CD4-positive, alpha-beta T cell (primary cell): Measurements from ENCODE around the gene OLA1. TPM values are rescaled to one million over a fixed set of nuclear protein-coding genes. Genes with fewer than 3 reads are reported as not detected.

ENCODE experiments used
- ATAC-seq: fragments of 200-7000 bp; cut with Tn5 transposase; one replicate; pipeline ENCODE4 v1.10.0; 2022; ENCODE audit warnings: mild to moderate bottlenecking; ENCODE audit not compliant: poor library complexity
- CTCF ChIA-PET: fragments of 350-600 bp; sonication (Branson Sonifier 250); formaldehyde crosslinking; loops from one replicate; lab custom pipeline; 2021; ENCODE audit warnings: antibody characterized with exemption, inconsistent platforms; lab: Charles Lee
- POLR2A ChIA-PET: fragments of 350-600 bp; sonication (Branson Sonifier 250); formaldehyde crosslinking; loops from one replicate; lab custom pipeline; 2021; ENCODE audit warnings: antibody characterized with exemption, inconsistent platforms; lab: Charles Lee
- DNase-seq, 14 experiments: peaks; one replicate each; pipeline ENCODE4 v3.0.0-alpha.2; 2013 to 2020; ENCODE audit warnings: mixed read lengths in 2 of 14
- H3K27ac ChIP-seq, 2 donors: one replicate each; pipeline versions ENCODE4 v1.5.1 to v1.7.0; 2013; ENCODE audit warnings: low read length in 2 of 2, low read depth in 1 of 2, mild to moderate bottlenecking in 1 of 2
- H3K27me3 ChIP-seq, 2 experiments: 1 replicate in 1 of 2; 2 replicates in 1 of 2; pipeline versions ENCODE4 v1.6.1 to v1.7.0; 2013; ENCODE audit warnings: low read length in 2 of 2, control low read depth in 1 of 2, mild to moderate bottlenecking in 1 of 2, moderate library complexity in 1 of 2; ENCODE audit not compliant: insufficient read depth in 2 of 2, control insufficient read depth in 1 of 2
- H3K36me3 ChIP-seq: one replicate; pipeline ENCODE4 v1.6.1; 2013; ENCODE audit warnings: low read length, control low read depth; ENCODE audit not compliant: insufficient read depth
- H3K4me1 ChIP-seq: one replicate; pipeline ENCODE4 v1.6.1; 2013; ENCODE audit warnings: low read length, control low read depth; ENCODE audit not compliant: insufficient read depth
- H3K4me3 ChIP-seq: one replicate; pipeline ENCODE4 v1.5.1; 2013; ENCODE audit warnings: mild to moderate bottlenecking, low read length, moderate library complexity
- H3K9me3 ChIP-seq, 2 experiments: 1 replicate in 1 of 2; 2 replicates in 1 of 2; pipeline versions ENCODE4 v1.6.1 to v1.7.0; 2013; ENCODE audit warnings: low read length in 2 of 2, mild to moderate bottlenecking in 2 of 2, control low read depth in 1 of 2, moderate library complexity in 1 of 2; ENCODE audit not compliant: control insufficient read depth in 1 of 2, insufficient read depth in 1 of 2
- H3K27ac Mint-ChIP-seq: one replicate; pipeline ENCODE4 v1.8.0; 2020; ENCODE audit warnings: mixed read lengths
- H3K27me3 Mint-ChIP-seq: one replicate; pipeline ENCODE4 v1.8.0; 2021; ENCODE audit warnings: mixed read lengths
- H3K36me3 Mint-ChIP-seq: one replicate; pipeline ENCODE4 v1.8.0; 2021; ENCODE audit warnings: low read depth, mixed read lengths
- H3K4me1 Mint-ChIP-seq: one replicate; pipeline ENCODE4 v1.8.0; 2021; ENCODE audit warnings: low read depth, mixed read lengths
- H3K4me3 Mint-ChIP-seq: one replicate; pipeline ENCODE4 v1.8.0; 2020; ENCODE audit warnings: mild to moderate bottlenecking, mixed read lengths
- H3K9me3 Mint-ChIP-seq: one replicate; pipeline ENCODE4 v1.8.0; 2020; ENCODE audit warnings: mixed read lengths
- intact Hi-C, 2 experiments: fragments of 100-400 bp; cut with DNase I in 1 of 2; cut with micrococcal nuclease in 1 of 2; formaldehyde crosslinking; loops; one replicate each; pipeline versions ENCODE4 v1.15.1 to v1.9.0; 2023 to 2025; cut with DNase I, micrococcal nuclease
- total RNA-seq, 174 experiments: library from RNA in 2 of 174; stranded (reverse) in 2 of 174; gene quantifications; one replicate each; pipeline ENCODE4 v1.2.3 and lab custom pipeline; 2021 to 2026
- TF ChIP-seq, protein P1 (sequence below): fragments of 200-600 bp; IDR thresholded peaks from one replicate; pipeline ENCODE4 v1.8.0; 2022; ENCODE audit warnings: antibody characterized with exemption, mild to moderate bottlenecking

Gene OLA1
- total RNA-seq, 2 experiments from 2014 or later: 38.1 to 40.5 TPM

DNA sequence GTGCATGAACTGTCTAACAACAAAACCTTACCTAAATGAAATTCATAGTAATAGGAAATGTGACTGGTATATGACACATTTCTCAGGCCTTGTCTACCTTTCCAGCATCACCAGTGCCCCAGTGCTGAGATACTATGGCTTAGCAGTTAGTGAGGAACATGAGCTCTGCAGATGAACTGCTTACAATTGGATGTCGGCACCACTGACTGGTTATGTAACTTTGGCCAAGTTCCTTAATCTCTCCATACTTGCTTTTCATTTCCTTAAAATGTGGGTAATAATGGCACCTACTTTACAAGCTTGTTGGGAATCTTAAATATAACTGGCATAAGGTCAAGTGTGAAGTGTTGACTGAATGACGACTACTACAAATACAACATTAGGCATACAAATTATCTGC lies 136.3 kb downstream of the OLA1 start:
- Mint-ChIP-seq H3K9me3 (no peaks in the 10 kb centered on the region), H3K4me3 (no peak overlapping the region), H3K27ac (no peak overlapping the region), H3K36me3 (peaks cover 15% of the 10 kb centered on the region), H3K4me1 (no peaks in the 10 kb centered on the region), H3K27me3 (no peaks in the 10 kb centered on the region)
- H3K27me3 ChIP-seq: no peaks in the 10 kb centered on the region
- ChIA-PET POLR2A (no interaction called here), CTCF (no interaction called here)
- intact Hi-C loops: no loop called here
- no peak overlapping the region for H3K4me3 ChIP-seq
- peak in 2 of 14 experiments; percentile 5 to 16 for DNase-seq
- ATAC-seq: no peak
- H3K4me1 ChIP-seq: no peaks in the 10 kb centered on the region
- TF ChIP-seq, protein P1, sequence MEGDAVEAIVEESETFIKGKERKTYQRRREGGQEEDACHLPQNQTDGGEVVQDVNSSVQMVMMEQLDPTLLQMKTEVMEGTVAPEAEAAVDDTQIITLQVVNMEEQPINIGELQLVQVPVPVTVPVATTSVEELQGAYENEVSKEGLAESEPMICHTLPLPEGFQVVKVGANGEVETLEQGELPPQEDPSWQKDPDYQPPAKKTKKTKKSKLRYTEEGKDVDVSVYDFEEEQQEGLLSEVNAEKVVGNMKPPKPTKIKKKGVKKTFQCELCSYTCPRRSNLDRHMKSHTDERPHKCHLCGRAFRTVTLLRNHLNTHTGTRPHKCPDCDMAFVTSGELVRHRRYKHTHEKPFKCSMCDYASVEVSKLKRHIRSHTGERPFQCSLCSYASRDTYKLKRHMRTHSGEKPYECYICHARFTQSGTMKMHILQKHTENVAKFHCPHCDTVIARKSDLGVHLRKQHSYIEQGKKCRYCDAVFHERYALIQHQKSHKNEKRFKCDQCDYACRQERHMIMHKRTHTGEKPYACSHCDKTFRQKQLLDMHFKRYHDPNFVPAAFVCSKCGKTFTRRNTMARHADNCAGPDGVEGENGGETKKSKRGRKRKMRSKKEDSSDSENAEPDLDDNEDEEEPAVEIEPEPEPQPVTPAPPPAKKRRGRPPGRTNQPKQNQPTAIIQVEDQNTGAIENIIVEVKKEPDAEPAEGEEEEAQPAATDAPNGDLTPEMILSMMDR: no peak
- no peak overlapping the region for H3K27ac ChIP-seq
- no peaks in the 10 kb centered on the region for H3K36me3 ChIP-seq
- no peaks in the 10 kb centered on the region for H3K9me3 ChIP-seq

DNA sequence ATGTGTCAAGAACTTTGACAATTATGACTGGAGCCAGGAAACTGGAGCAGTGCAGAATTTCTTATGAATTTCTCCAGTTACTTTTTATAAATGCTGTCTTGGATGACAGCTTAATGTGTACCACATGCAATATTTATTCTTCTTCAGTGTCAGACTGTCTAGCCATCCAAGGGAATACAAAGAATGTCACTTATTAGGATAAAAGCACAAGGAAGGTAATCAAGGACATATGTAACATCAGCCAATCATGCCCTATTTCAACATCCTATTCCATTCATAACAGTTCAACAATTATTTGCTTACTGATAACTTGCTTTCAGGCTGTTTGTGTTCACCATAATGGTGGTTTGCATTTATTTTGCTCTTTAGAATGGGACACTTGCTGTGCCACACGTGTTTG lies 139.8 kb downstream of the OLA1 start:
- Mint-ChIP-seq H3K27ac (no peak overlapping the region), H3K4me3 (no peak overlapping the region), H3K36me3 (no peaks in the 10 kb centered on the region), H3K9me3 (no peaks in the 10 kb centered on the region), H3K4me1 (no peaks in the 10 kb centered on the region), H3K27me3 (no peaks in the 10 kb centered on the region)
- CTCF ChIA-PET: no interaction called here
- Histone ChIP-seq H3K27ac (no peak overlapping the region), H3K27me3 (no peaks in the 10 kb centered on the region), H3K36me3 (no peaks in the 10 kb centered on the region), H3K4me3 (no peak overlapping the region), H3K4me1 (no peaks in the 10 kb centered on the region), H3K9me3 (no peaks in the 10 kb centered on the region)
- POLR2A ChIA-PET: no interaction called here
- intact Hi-C loops: no loop called here
- ATAC-seq: no peak
- TF ChIP-seq, protein P1: no peak
- DNase-seq: no peak

DNA sequence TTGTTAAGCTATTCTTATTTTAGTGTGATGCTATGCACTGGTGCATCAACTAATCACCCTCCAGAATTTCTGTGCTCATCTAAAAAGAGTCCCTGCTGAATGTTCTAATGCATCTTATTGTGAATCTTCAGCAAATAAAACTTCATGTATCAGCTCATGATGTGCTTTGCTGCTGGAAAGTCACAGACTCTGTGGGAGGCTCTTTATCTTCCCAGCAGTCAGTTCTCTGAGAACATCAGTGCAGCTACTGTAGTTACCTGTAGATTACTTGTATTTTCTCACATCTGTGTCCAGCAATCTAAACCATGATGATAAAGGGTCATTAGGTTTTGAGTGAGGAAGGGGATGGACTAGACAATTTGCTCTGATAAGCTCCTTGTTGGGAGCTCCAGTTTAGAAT lies 141.6 kb downstream of the OLA1 start:
- ChIA-PET CTCF (interaction anchor here (2.0 kb wide), 1 partner anchor 13 kb away, joined by 5 read pairs; no protein-coding TSS in a partner anchor), POLR2A (interaction anchor here (0.6 kb wide), 1 partner anchor 553 kb away, joined by 3 read pairs; no protein-coding TSS in a partner anchor)
- no peak overlapping the region for H3K4me3 ChIP-seq
- TF ChIP-seq, protein P1: no peak
- H3K4me1 ChIP-seq: no peaks in the 10 kb centered on the region
- no peak overlapping the region for H3K4me3 Mint-ChIP-seq
- peaks cover 5% of the 10 kb centered on the region for H3K36me3 Mint-ChIP-seq
- no peaks in the 10 kb centered on the region for H3K27me3 ChIP-seq
- H3K9me3 Mint-ChIP-seq: no peaks in the 10 kb centered on the region
- no peak for DNase-seq
- H3K27me3 Mint-ChIP-seq: no peaks in the 10 kb centered on the region
- H3K27ac ChIP-seq: no peak overlapping the region
- H3K4me1 Mint-ChIP-seq: no peaks in the 10 kb centered on the region
- no peaks in the 10 kb centered on the region for H3K9me3 ChIP-seq
- ATAC-seq: no peak
- H3K36me3 ChIP-seq: no peaks in the 10 kb centered on the region
- intact Hi-C loops: no loop called here
- H3K27ac Mint-ChIP-seq: no peak overlapping the region
